H9 (cell line): Measurements from ENCODE around the gene CHIC1. TPM values are rescaled to one million over a fixed set of nuclear protein-coding genes. Genes with fewer than 3 reads are reported as not detected.

Experiments
- DNase-seq: peaks from one replicate; pipeline ENCODE4 v3.0.0-alpha.2; 2017
- H2AFZ ChIP-seq: one replicate; pipeline ENCODE4 v1.6.1; 2013; ENCODE audit warnings: mild to moderate bottlenecking, low read length, control low read depth, moderate library complexity
- H2AK5ac ChIP-seq: 2 replicates; pipeline ENCODE4 v1.6.1; 2013; ENCODE audit warnings: low read length, control low read depth, mixed read lengths; ENCODE audit not compliant: insufficient read length
- H2BK120ac ChIP-seq: one replicate; pipeline ENCODE4 v1.6.1; 2013; ENCODE audit warnings: low read depth, mild to moderate bottlenecking, low read length, control low read depth, inconsistent platforms; ENCODE audit not compliant: poor library complexity, severe bottlenecking
- H2BK12ac ChIP-seq: 2 replicates; pipeline ENCODE4 v1.6.1; 2013; ENCODE audit warnings: low read length, control low read depth, mixed read lengths, low read depth; ENCODE audit not compliant: insufficient read length
- H2BK15ac ChIP-seq: 2 replicates; pipeline ENCODE4 v1.6.1; 2013; ENCODE audit warnings: low read depth, low read length, control low read depth
- H2BK20ac ChIP-seq: one replicate; pipeline ENCODE4 v1.6.1; 2013; ENCODE audit warnings: low read depth, mild to moderate bottlenecking, low read length, control low read depth, inconsistent platforms; ENCODE audit not compliant: poor library complexity, severe bottlenecking
- H2BK5ac ChIP-seq: 2 replicates; pipeline ENCODE4 v1.6.1; 2013; ENCODE audit warnings: low read length, control low read depth, mixed read lengths; ENCODE audit not compliant: insufficient read length
- H3K14ac ChIP-seq: 2 replicates; pipeline ENCODE4 v1.6.1; 2013; ENCODE audit warnings: low read length, control low read depth; ENCODE audit not compliant: insufficient read depth
- H3K18ac ChIP-seq: 2 replicates; pipeline ENCODE4 v1.6.1; 2013; ENCODE audit warnings: low read depth, mild to moderate bottlenecking, mixed read lengths, low read length, control low read depth; ENCODE audit not compliant: insufficient read length
- H3K23ac ChIP-seq: 2 replicates; pipeline ENCODE4 v1.6.1; 2013; ENCODE audit warnings: low read length, control low read depth, mixed read lengths, low read depth; ENCODE audit not compliant: insufficient read length
- H3K23me2 ChIP-seq: 2 replicates; pipeline ENCODE4 v1.6.1; 2013; ENCODE audit warnings: low read depth, mild to moderate bottlenecking, mixed read lengths, low read length, control low read depth; ENCODE audit not compliant: insufficient read length, poor library complexity, severe bottlenecking
- H3K27ac ChIP-seq: 2 replicates; pipeline ENCODE4 v1.5.1; 2013; ENCODE audit warnings: low read length, control low read depth, mixed read lengths, low read depth; ENCODE audit not compliant: insufficient read length
- H3K27me3 ChIP-seq: 2 replicates; pipeline ENCODE4 v1.6.1; 2013; ENCODE audit warnings: low read length, control low read depth, inconsistent platforms; ENCODE audit not compliant: insufficient read depth
- H3K4ac ChIP-seq: 2 replicates; pipeline ENCODE4 v1.6.1; 2013; ENCODE audit warnings: low read depth, mild to moderate bottlenecking, control low read depth, inconsistent platforms, low read length, moderate library complexity
- H3K4me1 ChIP-seq: 2 replicates; pipeline ENCODE4 v1.6.1; 2013; ENCODE audit warnings: low read length, control low read depth, inconsistent platforms; ENCODE audit not compliant: insufficient read depth
- H3K4me2 ChIP-seq: 2 replicates; pipeline ENCODE4 v1.6.1; 2013; ENCODE audit warnings: low read length, control low read depth, mixed read lengths; ENCODE audit not compliant: insufficient read length, insufficient read depth
- H3K56ac ChIP-seq: 2 replicates; pipeline ENCODE4 v1.6.1; 2013; ENCODE audit warnings: low read depth, mild to moderate bottlenecking, mixed read lengths, low read length, control low read depth; ENCODE audit not compliant: insufficient read length
- H3K79me1 ChIP-seq: 2 replicates; pipeline ENCODE4 v1.6.1; 2013; ENCODE audit warnings: low read depth, mild to moderate bottlenecking, moderate library complexity, low read length, control low read depth, inconsistent platforms; ENCODE audit not compliant: insufficient read depth, poor library complexity, severe bottlenecking
- H3K79me2 ChIP-seq: 2 replicates; pipeline ENCODE4 v1.6.1; 2013; ENCODE audit warnings: low read length, control low read depth, inconsistent platforms; ENCODE audit not compliant: insufficient read depth
- H3K9ac ChIP-seq: 2 replicates; pipeline ENCODE4 v1.6.1; 2013; ENCODE audit warnings: low read length, control low read depth, mixed read lengths; ENCODE audit not compliant: insufficient read length; ENCODE audit errors: extremely low read depth
- H3K9me3 ChIP-seq: one replicate; pipeline ENCODE4 v1.6.1; 2013; ENCODE audit warnings: low read depth, low read length, inconsistent platforms; ENCODE audit not compliant: control insufficient read depth
- H3T11ph ChIP-seq: one replicate; pipeline ENCODE4 v1.6.1; 2013; ENCODE audit warnings: mild to moderate bottlenecking, low read length, control low read depth, inconsistent platforms
- H4K20me1 ChIP-seq: one replicate; pipeline ENCODE4 v1.6.1; 2013; ENCODE audit not compliant: control insufficient read depth, insufficient read length, insufficient read depth
- H4K5ac ChIP-seq: 2 replicates; pipeline ENCODE4 v1.6.1; 2013; ENCODE audit warnings: low read depth, mild to moderate bottlenecking, mixed read lengths, low read length, control low read depth; ENCODE audit not compliant: insufficient read length
- H4K8ac ChIP-seq: replicated peaks from 2 replicates; pipeline ENCODE4 v1.6.1; 2013; ENCODE audit warnings: low read length, control low read depth, mixed read lengths, low read depth; ENCODE audit not compliant: insufficient read length
- H4K91ac ChIP-seq: 2 replicates; pipeline ENCODE4 v1.6.1; 2013; ENCODE audit warnings: low read depth, mild to moderate bottlenecking, moderate library complexity, mixed read lengths, low read length, control low read depth; ENCODE audit not compliant: insufficient read length
- H3K27ac Mint-ChIP-seq, 3 experiments: 2 replicates in 2 of 3; 3 replicates in 1 of 3; pipeline ENCODE4 v1.8.0; 2020 to 2021; ENCODE audit warnings: mixed read lengths in 3 of 3, mild to moderate bottlenecking in 1 of 3, moderate library complexity in 1 of 3
- H3K27me3 Mint-ChIP-seq: 2 replicates; pipeline ENCODE4 v1.8.0; 2021; ENCODE audit warnings: low read depth, mild to moderate bottlenecking, moderate library complexity, mixed read lengths
- H3K36me3 Mint-ChIP-seq, 3 experiments: 2 replicates in 2 of 3; 3 replicates in 1 of 3; pipeline ENCODE4 v1.8.0; 2020 to 2021; ENCODE audit warnings: low read depth in 3 of 3, mixed read lengths in 3 of 3; ENCODE audit not compliant: insufficient read depth in 1 of 3
- H3K4me1 Mint-ChIP-seq, 2 experiments: 2 replicates each; pipeline ENCODE4 v1.8.0; 2020; ENCODE audit warnings: mixed read lengths in 2 of 2
- H3K4me3 Mint-ChIP-seq, 2 experiments: 2 replicates in 1 of 2; 3 replicates in 1 of 2; pipeline ENCODE4 v1.8.0; 2020 to 2021; ENCODE audit warnings: mild to moderate bottlenecking in 2 of 2, mixed read lengths in 2 of 2, moderate library complexity in 1 of 2
- H3K9me3 Mint-ChIP-seq, 2 experiments: 2 replicates in 1 of 2; 3 replicates in 1 of 2; pipeline ENCODE4 v1.8.0; 2020; ENCODE audit warnings: mild to moderate bottlenecking in 2 of 2, mixed read lengths in 2 of 2, moderate library complexity in 1 of 2
- total RNA-seq: library from RNA; stranded (reverse); gene quantifications from 2 replicates; pipeline ENCODE4 v1.2.1, GENCODE V29; 2021
- TF ChIP-seq, protein P1 (sequence below): fragments of 200-600 bp; sonication (generic); conservative IDR thresholded peaks from 3 replicates; pipeline ENCODE4 v1.8.0; 2021; ENCODE audit warnings: antibody characterized with exemption, mild to moderate bottlenecking

CHIC1 gene
- total RNA-seq, 1 experiment from 2014 or later = 17.2 TPM

DNA sequence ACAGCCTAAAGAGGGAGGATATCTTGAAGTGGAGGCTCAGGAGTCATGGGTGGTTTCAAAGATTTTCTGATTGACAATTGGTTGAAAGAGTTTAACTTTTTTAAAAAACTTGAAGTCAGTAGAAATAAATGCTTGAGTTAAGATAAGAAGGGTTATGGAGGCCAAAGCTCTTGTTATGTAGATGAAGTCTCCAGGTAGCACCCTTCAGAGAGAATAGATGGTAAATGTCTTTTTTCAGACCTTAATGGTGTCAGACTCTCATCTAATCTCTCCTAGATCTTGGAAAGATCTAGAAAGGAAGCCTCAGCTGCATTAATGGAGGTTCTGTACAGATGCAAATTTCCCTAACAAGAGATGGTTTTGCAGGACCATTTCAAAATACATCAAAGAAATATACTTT, 6.8 kb upstream of the CHIC1 start:
- no peak overlapping the region for H3K4me3 Mint-ChIP-seq

More for the DNA sequence above, 6.8 kb upstream of the CHIC1 start:
- Histone ChIP-seq H3K9ac (no peak overlapping the region), H2BK12ac (no peak overlapping the region), H3K27ac (no peak overlapping the region), H2BK20ac (no peak overlapping the region), H3K56ac (no peak overlapping the region), H4K5ac (no peak overlapping the region), H3K23ac (no peak overlapping the region), H2AK5ac (no peak overlapping the region), H3T11ph (no peak overlapping the region), H3K14ac (no peak overlapping the region), H3K9me3 (no peaks in the 10 kb centered on the region), H3K79me2 (no peaks in the 10 kb centered on the region), H3K4me2 (no peak overlapping the region), H2AFZ (no peak overlapping the region), H3K4me1 (peaks cover 3% of the 10 kb centered on the region; the same call in 1 of the 2 replicates), H4K20me1 (no peaks in the 10 kb centered on the region), H3K23me2 (no peaks in the 10 kb centered on the region), H4K91ac (no peak overlapping the region), H2BK15ac (no peak overlapping the region), H4K8ac (no peak overlapping the region), H2BK5ac (no peak overlapping the region), H3K4ac (no peak overlapping the region), H2BK120ac (no peak overlapping the region), H3K27me3 (no peaks in the 10 kb centered on the region), H3K18ac (no peak overlapping the region), H3K79me1 (no peaks in the 10 kb centered on the region)
- Mint-ChIP-seq H3K4me1 (peaks cover 28 to 29% of the 10 kb centered on the region in 2 experiments), H3K36me3 (peaks cover 0 to 9% (median 0%) of the 10 kb centered on the region in 3 experiments; a peak in 3 of 7 replicates), H3K27ac (peak overlapping the region; percentile 26 to 90 (median 35); a peak in 4 of 7 replicates), H3K27me3 (no peaks in the 10 kb centered on the region), H3K9me3 (peaks cover 3 to 15% of the 10 kb centered on the region in 2 experiments; a peak in 3 of 5 replicates)
- TF ChIP-seq, protein P1, sequence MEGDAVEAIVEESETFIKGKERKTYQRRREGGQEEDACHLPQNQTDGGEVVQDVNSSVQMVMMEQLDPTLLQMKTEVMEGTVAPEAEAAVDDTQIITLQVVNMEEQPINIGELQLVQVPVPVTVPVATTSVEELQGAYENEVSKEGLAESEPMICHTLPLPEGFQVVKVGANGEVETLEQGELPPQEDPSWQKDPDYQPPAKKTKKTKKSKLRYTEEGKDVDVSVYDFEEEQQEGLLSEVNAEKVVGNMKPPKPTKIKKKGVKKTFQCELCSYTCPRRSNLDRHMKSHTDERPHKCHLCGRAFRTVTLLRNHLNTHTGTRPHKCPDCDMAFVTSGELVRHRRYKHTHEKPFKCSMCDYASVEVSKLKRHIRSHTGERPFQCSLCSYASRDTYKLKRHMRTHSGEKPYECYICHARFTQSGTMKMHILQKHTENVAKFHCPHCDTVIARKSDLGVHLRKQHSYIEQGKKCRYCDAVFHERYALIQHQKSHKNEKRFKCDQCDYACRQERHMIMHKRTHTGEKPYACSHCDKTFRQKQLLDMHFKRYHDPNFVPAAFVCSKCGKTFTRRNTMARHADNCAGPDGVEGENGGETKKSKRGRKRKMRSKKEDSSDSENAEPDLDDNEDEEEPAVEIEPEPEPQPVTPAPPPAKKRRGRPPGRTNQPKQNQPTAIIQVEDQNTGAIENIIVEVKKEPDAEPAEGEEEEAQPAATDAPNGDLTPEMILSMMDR = no peak
- no peak for DNase-seq
